IMR-90 (cell line): ENCODE results near the gene TMEM219.
"Not testable (repeated sequence)": the region's sequence is repeated elsewhere in the genome, so short reads cannot be mapped to it uniquely, and the experiment has no call there.

Experiments
- CTCF ChIP-seq: conservative IDR thresholded peaks from 2 replicates; pipeline ENCODE4 v1.5.1; 2012; ENCODE audit warnings: mild to moderate bottlenecking, low read depth, low read length, improper control_type of control experiment
- MAZ ChIP-seq: IDR thresholded peaks from 2 replicates; pipeline ENCODE4 v1.6.1; 2012; ENCODE audit warnings: low read depth, mild to moderate bottlenecking, low read length, improper control_type of control experiment, moderate library complexity, borderline replicate concordance
- MXI1 ChIP-seq: IDR thresholded peaks from 2 replicates; pipeline ENCODE4 v1.6.1; 2012; ENCODE audit warnings: low read depth, mild to moderate bottlenecking, low read length, moderate library complexity, borderline replicate concordance
- POLR2A ChIP-seq: IDR thresholded peaks from 2 replicates; pipeline ENCODE4 v1.6.1; 2012; ENCODE audit warnings: mild to moderate bottlenecking, low read depth, low read length
- SMC3 ChIP-seq: fragments of 150-350 bp; IDR thresholded peaks from 2 replicates; pipeline ENCODE4 v1.6.1; 2016; ENCODE audit warnings: low read depth, mild to moderate bottlenecking, antibody characterized with exemption, low read length, moderate library complexity

DNA sequence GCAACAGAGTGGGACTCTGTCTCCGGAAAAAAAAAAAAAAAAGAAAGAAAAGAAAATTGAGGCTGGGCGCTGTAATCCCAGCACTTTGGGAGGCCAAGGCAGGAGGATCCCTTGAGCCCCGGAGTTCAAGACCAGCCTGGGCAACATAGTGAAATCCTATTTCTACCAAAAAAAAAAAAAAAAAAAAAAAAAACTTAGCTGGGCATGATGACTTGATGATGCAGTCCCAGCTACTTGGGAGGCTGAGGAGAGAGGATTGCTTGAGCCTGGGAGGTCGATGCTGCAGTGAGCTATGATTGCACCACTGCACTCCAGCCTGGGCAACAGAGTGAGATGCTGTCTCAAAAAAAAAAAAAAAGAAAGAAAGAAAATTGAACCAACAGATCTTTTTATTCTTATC, 56.1 kb downstream of the TMEM219 start:
- not testable (repeated sequence) for TF ChIP-seq CTCF, POLR2A, MAZ, MXI1, SMC3
